ENCODE data around the gene MYH6. TPM values are rescaled to one million over a fixed set of nuclear protein-coding genes. Genes with fewer than 3 reads are reported as not detected.

MYH6 gene
- polyA plus RNA-seq, 1 donor, result 0.03 TPM

GRCh38 chr14:23377198-23377550 lies 30.9 kb downstream of the MYH6 start:
- Histone ChIP-seq H3K36me3 (ENCODE audit: control insufficient read depth, insufficient read depth, low read length) (no peaks in the 10 kb centered on the region), H3K4me1 (ENCODE audit: control insufficient read depth, insufficient read depth, low read length) (peaks cover 11% of the 10 kb centered on the region), H3K27ac (ENCODE audit: low read length) (no peak overlapping the region), H3K4me3 (ENCODE audit: low read length) (no peak overlapping the region), H3K27me3 (ENCODE audit: control insufficient read depth, insufficient read depth, low read length) (peaks cover 3% of the 10 kb centered on the region), H3K9me3 (ENCODE audit: control insufficient read depth, low read depth, low read length) (no peaks in the 10 kb centered on the region)
- no peak for DNase-seq
- no CpG with 5 or more reads among the region's 11 CpGs for WGBS (ENCODE audit: insufficient coverage, low lambda C conversion rate)

DNA sequence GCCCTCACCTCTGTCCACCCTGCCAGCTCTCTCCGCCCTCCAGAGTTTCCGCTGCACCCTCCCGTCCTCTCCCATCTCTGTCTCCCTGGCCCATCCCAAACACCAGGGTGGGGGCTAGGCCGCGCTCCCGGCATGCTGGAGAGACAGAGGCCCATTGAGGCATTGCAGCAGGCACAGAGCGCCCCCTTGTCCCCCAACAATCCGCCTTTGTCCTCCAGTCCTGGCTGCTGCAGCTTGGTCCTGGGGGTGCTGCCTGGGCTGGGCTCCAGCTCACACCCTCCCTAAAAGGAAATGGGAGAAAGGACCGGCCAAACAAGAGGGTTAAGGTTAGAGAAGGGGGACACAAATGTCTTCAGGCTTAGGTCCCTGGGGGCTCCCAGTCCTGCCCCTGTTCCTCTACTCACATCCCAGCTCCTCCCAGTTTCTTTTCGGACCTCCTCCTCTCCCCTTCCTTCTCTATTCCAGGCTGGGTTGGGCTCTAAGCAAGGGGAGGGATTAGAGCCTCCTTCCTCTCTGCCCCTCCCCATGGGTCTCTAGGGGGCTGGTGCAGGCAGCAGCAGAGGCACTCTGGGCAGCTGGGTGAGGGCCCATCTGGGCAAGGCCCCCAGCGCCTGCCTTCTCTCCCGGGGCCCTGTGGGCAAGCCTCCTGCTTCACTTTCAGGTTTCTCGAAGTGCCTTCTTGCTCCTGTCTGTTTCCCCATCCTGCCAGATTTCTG lies 31.4 kb downstream of the MYH6 start, which contains the start of gene CMTM5:
CMTM5 (plus strand) TSS at position 565 of the 716 bp plus-strand sequence. CDS start 206 bp downstream, outside the sequence.
- Histone ChIP-seq H3K9me3 (ENCODE audit: control insufficient read depth, low read depth, low read length) (no peaks in the 10 kb centered on the region), H3K4me1 (ENCODE audit: control insufficient read depth, insufficient read depth, low read length) (peaks cover 11% of the 10 kb centered on the region), H3K4me3 (ENCODE audit: low read length) (no peak within 1 kb of the TSS), H3K27me3 (ENCODE audit: control insufficient read depth, insufficient read depth, low read length) (peaks cover 3% of the 10 kb centered on the region), H3K36me3 (ENCODE audit: control insufficient read depth, insufficient read depth, low read length) (no peaks in the 10 kb centered on the region), H3K27ac (ENCODE audit: low read length) (no peak within 1 kb of the TSS)
- 40% methylated on average over 1 of the region's 13 CpGs for WGBS (ENCODE audit: insufficient coverage, low lambda C conversion rate)
- DNase-seq, result peak; percentile 16 to 17

GRCh38 chr14:23375527-23376251 lies 32.4 kb downstream of the MYH6 start:
- no CpG with 5 or more reads among the region's 21 CpGs for WGBS (ENCODE audit: insufficient coverage, low lambda C conversion rate)
- DNase-seq, result no peak
- Histone ChIP-seq H3K27me3 (ENCODE audit: control insufficient read depth, insufficient read depth, low read length) (peaks cover 3% of the 10 kb centered on the region), H3K4me1 (ENCODE audit: control insufficient read depth, insufficient read depth, low read length) (peaks cover 7% of the 10 kb centered on the region), H3K4me3 (ENCODE audit: low read length) (no peak overlapping the region), H3K9me3 (ENCODE audit: control insufficient read depth, low read depth, low read length) (no peaks in the 10 kb centered on the region), H3K27ac (ENCODE audit: low read length) (no peak overlapping the region), H3K36me3 (ENCODE audit: control insufficient read depth, insufficient read depth, low read length) (no peaks in the 10 kb centered on the region)

- no peaks in the 10 kb centered on the region for H3K4me1 ChIP-seq (ENCODE audit: control insufficient read depth, insufficient read depth, low read length)
- no CpG with 5 or more reads among the region's 3 CpGs for WGBS (ENCODE audit: insufficient coverage, low lambda C conversion rate)
Measured at GRCh38 chr14:23373041-23373440, 35.0 kb downstream of the MYH6 start.

GRCh38 chr14:23372509-23372908 lies 35.6 kb downstream of the MYH6 start, which contains the start of gene IL25:
Gene IL25, plus strand, starts transcription at chr14:23372809.
- H3K27ac ChIP-seq (ENCODE audit: low read length), result no peak within 1 kb of the TSS
- peaks cover 3% of the 10 kb centered on the region for H3K27me3 ChIP-seq (ENCODE audit: control insufficient read depth, insufficient read depth, low read length)
- H3K4me1 ChIP-seq (ENCODE audit: control insufficient read depth, insufficient read depth, low read length), result no peaks in the 10 kb centered on the region
- no peak within 1 kb of the TSS for H3K4me3 ChIP-seq (ENCODE audit: low read length)
- WGBS (ENCODE audit: insufficient coverage, low lambda C conversion rate), result 80% methylated on average over 1 of the region's 2 CpGs
- DNase-seq, result no peak
- H3K36me3 ChIP-seq (ENCODE audit: control insufficient read depth, insufficient read depth, low read length), result no peaks in the 10 kb centered on the region
- no peaks in the 10 kb centered on the region for H3K9me3 ChIP-seq (ENCODE audit: control insufficient read depth, low read depth, low read length)

More at GRCh38 chr14:23373041-23373440, 35.0 kb downstream of the MYH6 start:
- no peaks in the 10 kb centered on the region for H3K9me3 ChIP-seq (ENCODE audit: control insufficient read depth, low read depth, low read length)
- H3K4me3 ChIP-seq (ENCODE audit: low read length), result no peak overlapping the region
- H3K36me3 ChIP-seq (ENCODE audit: control insufficient read depth, insufficient read depth, low read length), result no peaks in the 10 kb centered on the region
- no peak overlapping the region for H3K27ac ChIP-seq (ENCODE audit: low read length)
- DNase-seq, result no peak
- H3K27me3 ChIP-seq (ENCODE audit: control insufficient read depth, insufficient read depth, low read length), result peaks cover 3% of the 10 kb centered on the region

DNA sequence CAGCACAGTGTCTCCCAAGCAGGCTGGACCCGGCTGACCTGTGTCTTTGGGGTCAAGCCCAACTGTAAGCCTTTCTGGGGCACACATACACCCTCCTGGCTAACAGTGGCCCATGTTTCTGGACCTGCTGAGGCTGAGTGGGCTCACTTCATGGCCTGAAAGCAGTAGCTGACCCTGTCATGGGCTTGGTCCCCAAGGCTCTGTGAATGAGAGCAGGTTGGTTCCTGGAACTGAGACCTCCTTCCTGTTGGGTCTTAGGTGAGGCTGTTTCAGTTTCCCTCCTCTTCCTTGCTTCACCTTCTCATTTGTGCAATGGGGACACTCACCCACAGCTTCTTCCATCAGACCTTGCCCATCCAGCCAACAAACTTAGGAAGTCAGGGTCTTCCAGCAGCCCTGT lies 36.2 kb downstream of the MYH6 start:
- peaks cover under 1% of the 10 kb centered on the region for H3K4me1 ChIP-seq (ENCODE audit: control insufficient read depth, insufficient read depth, low read length)
- H3K27ac ChIP-seq (ENCODE audit: low read length), result no peak overlapping the region
- no peaks in the 10 kb centered on the region for H3K36me3 ChIP-seq (ENCODE audit: control insufficient read depth, insufficient read depth, low read length)
- WGBS (ENCODE audit: insufficient coverage, low lambda C conversion rate), result no CpG with 5 or more reads among the region's 1 CpG
- H3K4me3 ChIP-seq (ENCODE audit: low read length), result no peak overlapping the region
- peaks cover 2% of the 10 kb centered on the region for H3K27me3 ChIP-seq (ENCODE audit: control insufficient read depth, insufficient read depth, low read length)
- DNase-seq, result no peak
- H3K9me3 ChIP-seq (ENCODE audit: control insufficient read depth, low read depth, low read length), result no peaks in the 10 kb centered on the region

- H3K4me3 ChIP-seq (ENCODE audit: low read length), result no peak overlapping the region
- H3K4me1 ChIP-seq (ENCODE audit: control insufficient read depth, insufficient read depth, low read length), result peaks cover 3% of the 10 kb centered on the region
- WGBS (ENCODE audit: insufficient coverage, low lambda C conversion rate), result no CpG with 5 or more reads among the region's 1 CpG
- no peak overlapping the region for H3K27ac ChIP-seq (ENCODE audit: low read length)
- no peak for DNase-seq
- H3K27me3 ChIP-seq (ENCODE audit: control insufficient read depth, insufficient read depth, low read length), result no peaks in the 10 kb centered on the region
- H3K9me3 ChIP-seq (ENCODE audit: control insufficient read depth, low read depth, low read length), result no peaks in the 10 kb centered on the region
- H3K36me3 ChIP-seq (ENCODE audit: control insufficient read depth, insufficient read depth, low read length), result no peaks in the 10 kb centered on the region
Measured at GRCh38 chr14:23370221-23370620, 37.9 kb downstream of the MYH6 start.

- peaks cover 11% of the 10 kb centered on the region for H3K27me3 ChIP-seq (ENCODE audit: control insufficient read depth, insufficient read depth, low read length)
Measured at GRCh38 chr14:23366426-23366921, 41.6 kb downstream of the MYH6 start.

GRCh38 chr14:23365732-23366425 lies 42.2 kb downstream of the MYH6 start:
- whole genome bisulfite sequencing (ENCODE audit: insufficient coverage, low lambda C conversion rate), result no CpG with 5 or more reads among the region's 51 CpGs
- peak; percentile 51 to 83 for DNase-seq
- peak overlapping the region; percentile 56 for H3K4me3 ChIP-seq (ENCODE audit: low read length)
- H3K36me3 ChIP-seq (ENCODE audit: control insufficient read depth, insufficient read depth, low read length), result peaks cover 2% of the 10 kb centered on the region
- H3K27me3 ChIP-seq (ENCODE audit: control insufficient read depth, insufficient read depth, low read length), result peaks cover 11% of the 10 kb centered on the region
- peak overlapping the region; percentile 87 for H3K27ac ChIP-seq (ENCODE audit: low read length)
- peaks cover 10% of the 10 kb centered on the region for H3K4me1 ChIP-seq (ENCODE audit: control insufficient read depth, insufficient read depth, low read length)
- H3K9me3 ChIP-seq (ENCODE audit: control insufficient read depth, low read depth, low read length), result no peaks in the 10 kb centered on the region

More at GRCh38 chr14:23366426-23366921, 41.6 kb downstream of the MYH6 start:
- H3K27ac ChIP-seq (ENCODE audit: low read length), result peak overlapping the region; percentile 82
- peak; percentile 54 to 78 for DNase-seq
- peak overlapping the region; percentile 2 for H3K4me3 ChIP-seq (ENCODE audit: low read length)
- WGBS (ENCODE audit: insufficient coverage, low lambda C conversion rate), result no CpG with 5 or more reads among the region's 34 CpGs
- peaks cover 10% of the 10 kb centered on the region for H3K4me1 ChIP-seq (ENCODE audit: control insufficient read depth, insufficient read depth, low read length)
- H3K9me3 ChIP-seq (ENCODE audit: control insufficient read depth, low read depth, low read length), result no peaks in the 10 kb centered on the region
- peaks cover 2% of the 10 kb centered on the region for H3K36me3 ChIP-seq (ENCODE audit: control insufficient read depth, insufficient read depth, low read length)

Data from large intestine (tissue), 3 donors.